SK-N-SH treated with all-trans-retinoic acid at 6 μM for 48 hours (cell line): ENCODE results near the gene OASL.

Source experiments
- CREB5 ChIP-seq: fragments of 250-450 bp; sonication (Bioruptor Pico); IDR thresholded peaks from 2 replicates; pipeline ENCODE4 v1.5.1; 2020; ENCODE audit warnings: low read depth, mild to moderate bottlenecking, moderate library complexity
- CSRNP3 ChIP-seq: fragments of 250-450 bp; sonication (Bioruptor Pico); IDR thresholded peaks from 2 replicates; pipeline ENCODE4 v1.5.1; 2021; ENCODE audit warnings: mild to moderate bottlenecking, moderate library complexity
- ESRRG ChIP-seq: fragments of 250-450 bp; sonication (Bioruptor Pico); IDR thresholded peaks from 2 replicates; pipeline ENCODE4 v1.6.1; 2021; ENCODE audit warnings: mild to moderate bottlenecking
- GLIS3 ChIP-seq: fragments of 250-450 bp; sonication (Bioruptor Pico); IDR thresholded peaks from 2 replicates; pipeline ENCODE4 v1.5.0; 2020; ENCODE audit warnings: mild to moderate bottlenecking, moderate library complexity
- OSR1 ChIP-seq: fragments of 250-450 bp; sonication (Bioruptor Pico); IDR thresholded peaks from 2 replicates; pipeline ENCODE4 v1.8.0; 2022; ENCODE audit warnings: moderate library complexity, mild to moderate bottlenecking, inconsistent platforms
- PATZ1 ChIP-seq: fragments of 250-450 bp; sonication (Bioruptor Pico); IDR thresholded peaks from 2 replicates; pipeline ENCODE4 v1.8.0; 2020; ENCODE audit warnings: mild to moderate bottlenecking, moderate library complexity, borderline replicate concordance
- POU6F1 ChIP-seq: fragments of 250-450 bp; sonication (Bioruptor Pico); IDR thresholded peaks from 2 replicates; pipeline ENCODE4 v1.8.0; 2021; ENCODE audit warnings: low read depth, mild to moderate bottlenecking, moderate library complexity, borderline replicate concordance
- PPARA ChIP-seq: fragments of 250-450 bp; sonication (Bioruptor Pico); IDR thresholded peaks from 2 replicates; pipeline ENCODE4 v1.5.0; 2020; ENCODE audit warnings: mild to moderate bottlenecking, borderline replicate concordance
- TOX ChIP-seq: fragments of 250-450 bp; sonication (Bioruptor Pico); IDR thresholded peaks from 2 replicates; pipeline ENCODE4 v1.8.0; 2021; ENCODE audit warnings: mild to moderate bottlenecking, moderate library complexity, borderline replicate concordance
- TSHZ2 ChIP-seq: fragments of 250-450 bp; sonication (Bioruptor Pico); IDR thresholded peaks from 2 replicates; pipeline ENCODE4 v1.5.0; 2020; ENCODE audit warnings: mild to moderate bottlenecking, moderate library complexity
- ZC3H10 ChIP-seq: fragments of 250-450 bp; sonication (Bioruptor Pico); IDR thresholded peaks from 2 replicates; pipeline ENCODE4 v1.5.1; 2021; ENCODE audit warnings: mild to moderate bottlenecking, moderate library complexity
- ZFP3 ChIP-seq: fragments of 250-450 bp; sonication (Bioruptor Pico); IDR thresholded peaks from 2 replicates; pipeline ENCODE4 v1.5.0; 2020; ENCODE audit warnings: mild to moderate bottlenecking, moderate library complexity
- ZFP30 ChIP-seq: fragments of 450-650 bp; formaldehyde crosslinking; IDR thresholded peaks from 2 replicates; pipeline ENCODE4 v1.5.0; 2022; ENCODE audit warnings: mild to moderate bottlenecking, moderate library complexity
- ZNF8 ChIP-seq: fragments of 450-650 bp; formaldehyde crosslinking; IDR thresholded peaks from 2 replicates; pipeline ENCODE4 v1.5.0; 2020; ENCODE audit warnings: mild to moderate bottlenecking, moderate library complexity

- TF ChIP-seq OSR1 (CRISPR knock-in tag): no peak
- no peak for TF ChIP-seq PPARA (CRISPR knock-in tag)
- TF ChIP-seq TOX (CRISPR knock-in tag): no peak
- TF ChIP-seq ESRRG (CRISPR knock-in tag): no peak
- no peak for TF ChIP-seq ZFP30
- TF ChIP-seq POU6F1 (CRISPR knock-in tag): no peak
- TF ChIP-seq PATZ1: no peak
- no peak for TF ChIP-seq GLIS3
- no peak for TF ChIP-seq TSHZ2 (CRISPR knock-in tag)
- TF ChIP-seq CREB5: no peak
- no peak for TF ChIP-seq CSRNP3 (CRISPR knock-in tag)
- no peak for TF ChIP-seq ZFP3
- no peak for TF ChIP-seq ZNF8
- TF ChIP-seq ZC3H10 (CRISPR knock-in tag): no peak
Observed at GRCh38 chr12:120994589-120995337, 44.3 kb downstream of the OASL start.
